Gastroesophageal sphincter (tissue), 4 donors: Measurements from ENCODE around the gene SAMD14. TPM values are rescaled to one million over a fixed set of nuclear protein-coding genes. Genes with fewer than 3 reads are reported as not detected.
A peak's percentile ranks its signal among the peaks of the same experiment; 100 is the strongest.

Experiments used
- ATAC-seq: fragments of 150-250 bp; one replicate; pipeline ENCODE4 v1.9.1; 2016; ENCODE audit warnings: mild to moderate bottlenecking, moderate library complexity
- H3K27ac ChIP-seq, 4 donors: fragments of 200-600 bp; sonication (generic) in 3 of 4; 1 replicate in 3 of 4; 2 replicates in 1 of 4; pipeline ENCODE4 v1.5.1; 2016 to 2019
- H3K27me3 ChIP-seq: fragments of 200-600 bp; sonication (generic); one replicate; pipeline ENCODE4 v1.5.1; 2019
- H3K36me3 ChIP-seq, 2 donors: fragments of 200-600 bp; sonication (generic); one replicate each; pipeline ENCODE4 v1.5.1; 2019; ENCODE audit warnings: control low read depth in 1 of 2
- H3K4me1 ChIP-seq, 3 donors: fragments of 200-600 bp; sonication (generic); 1 replicate in 2 of 3; 2 replicates in 1 of 3; pipeline ENCODE4 v1.5.1; 2016 to 2019; ENCODE audit warnings: control low read depth in 2 of 3
- H3K4me3 ChIP-seq, 2 donors: fragments of 200-600 bp; sonication (generic); one replicate each; pipeline ENCODE4 v1.5.1; 2019; ENCODE audit warnings: mild to moderate bottlenecking in 1 of 2, moderate library complexity in 1 of 2
- H3K9me3 ChIP-seq, 3 donors: fragments of 200-600 bp; sonication (generic); one replicate each; pipeline ENCODE4 v1.5.1; 2017 to 2019; ENCODE audit warnings: control low read depth in 2 of 3
- EP300 ChIP-seq: sonication (generic); formaldehyde crosslinking; IDR thresholded peaks from one replicate; pipeline ENCODE4 v1.6.1; 2017; ENCODE audit warnings: antibody characterized with exemption, mild to moderate bottlenecking
- POLR2A ChIP-seq, 2 donors: fragments of 450-650 bp; IDR thresholded peaks; one replicate each; pipeline ENCODE4 v1.6.1; 2017; ENCODE audit warnings: antibody characterized with exemption in 2 of 2, mild to moderate bottlenecking in 2 of 2, moderate library complexity in 1 of 2
- POLR2AphosphoS5 ChIP-seq: sonication (generic); formaldehyde crosslinking; IDR thresholded peaks from one replicate; pipeline ENCODE4 v1.6.1; 2017; ENCODE audit warnings: antibody characterized with exemption
- WGBS, 2 donors: methylation state at CpG; one replicate each; pipeline ENCODE4 v1.1.5; 2018; ENCODE audit warnings: low coverage in 1 of 2; 5-methylcytosine and 5-hydroxymethylcytosine counted together
- total RNA-seq, 4 donors: library from RNA; depleted of rRNA; stranded (reverse); fragments of >200 nt; gene quantifications; one replicate each; pipeline ENCODE4 v1.1.0, GENCODE V29; 2016
- TF ChIP-seq, protein P1 (sequence below), 4 experiments: fragments of 200-600 bp in 2 of 4; fragments of 450-650 bp in 2 of 4; sonication (generic) in 1 of 4; IDR thresholded peaks; one replicate each; pipeline ENCODE4 v1.5.1; 2017 to 2019; ENCODE audit warnings: antibody characterized with exemption in 4 of 4, mild to moderate bottlenecking in 2 of 4, moderate library complexity in 2 of 4

Gene SAMD14
- total RNA-seq, 4 donors from 2014 or later = 1.3 to 2.8 (median 2.3) TPM

GRCh38 chr17:50125420-50125997 lies 4.5 kb downstream of the SAMD14 start:
- no peak for ATAC-seq
- TF ChIP-seq EP300 = no peak
- no peak for TF ChIP-seq POLR2AphosphoS5
- TF ChIP-seq, protein P1, sequence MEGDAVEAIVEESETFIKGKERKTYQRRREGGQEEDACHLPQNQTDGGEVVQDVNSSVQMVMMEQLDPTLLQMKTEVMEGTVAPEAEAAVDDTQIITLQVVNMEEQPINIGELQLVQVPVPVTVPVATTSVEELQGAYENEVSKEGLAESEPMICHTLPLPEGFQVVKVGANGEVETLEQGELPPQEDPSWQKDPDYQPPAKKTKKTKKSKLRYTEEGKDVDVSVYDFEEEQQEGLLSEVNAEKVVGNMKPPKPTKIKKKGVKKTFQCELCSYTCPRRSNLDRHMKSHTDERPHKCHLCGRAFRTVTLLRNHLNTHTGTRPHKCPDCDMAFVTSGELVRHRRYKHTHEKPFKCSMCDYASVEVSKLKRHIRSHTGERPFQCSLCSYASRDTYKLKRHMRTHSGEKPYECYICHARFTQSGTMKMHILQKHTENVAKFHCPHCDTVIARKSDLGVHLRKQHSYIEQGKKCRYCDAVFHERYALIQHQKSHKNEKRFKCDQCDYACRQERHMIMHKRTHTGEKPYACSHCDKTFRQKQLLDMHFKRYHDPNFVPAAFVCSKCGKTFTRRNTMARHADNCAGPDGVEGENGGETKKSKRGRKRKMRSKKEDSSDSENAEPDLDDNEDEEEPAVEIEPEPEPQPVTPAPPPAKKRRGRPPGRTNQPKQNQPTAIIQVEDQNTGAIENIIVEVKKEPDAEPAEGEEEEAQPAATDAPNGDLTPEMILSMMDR (IDR thresholded peaks at IDR 0.05) = no peak
- no peak for TF ChIP-seq POLR2A (IDR thresholded peaks at IDR 0.05)
- whole genome bisulfite sequencing, 2 donors = 80 to 86% methylated on average over 3 of the region's 4 CpGs
- no peak overlapping the region for H3K27ac ChIP-seq
- H3K36me3 ChIP-seq = no peaks in the 10 kb centered on the region
- no peak overlapping the region for H3K4me3 ChIP-seq
- no peaks in the 10 kb centered on the region for H3K9me3 ChIP-seq
- H3K27me3 ChIP-seq = no peaks in the 10 kb centered on the region
- H3K4me1 ChIP-seq = peaks cover 0 to 42% (median 17%) of the 10 kb centered on the region in 3 donors

DNA sequence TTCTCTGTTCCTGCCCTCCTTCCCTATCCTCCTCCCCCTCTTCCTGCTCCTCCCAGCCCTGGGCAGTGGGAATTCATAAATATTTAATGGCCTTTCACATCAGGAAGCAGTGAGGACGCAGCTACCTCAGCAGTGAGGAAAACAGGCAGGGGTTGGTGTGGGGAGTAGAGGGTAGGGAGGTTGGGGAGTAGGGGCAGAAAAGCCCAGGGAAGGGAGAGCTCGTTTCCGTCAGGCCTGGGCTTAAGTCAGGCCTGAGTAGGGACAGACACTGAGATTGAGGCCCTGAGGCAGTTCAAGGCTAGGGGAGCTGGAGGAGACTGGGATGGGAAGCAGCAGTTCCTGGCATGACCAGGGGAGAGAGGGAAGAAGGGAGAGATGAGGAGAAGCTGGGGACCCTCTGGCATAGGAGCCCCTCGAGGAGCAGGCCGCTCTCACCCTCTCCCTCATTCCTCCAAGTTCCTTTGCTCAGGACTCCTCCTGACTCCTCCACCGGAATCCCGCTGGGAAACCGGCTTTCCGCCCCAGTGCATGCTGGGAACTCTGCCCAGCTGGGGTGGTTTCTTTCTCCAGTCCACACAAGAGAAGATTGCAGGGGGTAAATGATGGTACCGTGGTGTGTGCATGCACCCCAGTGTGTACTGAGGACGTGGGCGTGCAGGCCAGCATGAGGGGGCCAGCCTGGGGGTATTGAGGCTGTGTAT lies 6.2 kb downstream of the SAMD14 start:
- Histone ChIP-seq H3K27ac (peak overlapping the region in 3 of 4 donors; percentile 41 to 76 (median 57)), H3K4me1 (peaks cover 0 to 25% (median 1%) of the 10 kb centered on the region in 3 donors), H3K27me3 (no peaks in the 10 kb centered on the region), H3K36me3 (no peaks in the 10 kb centered on the region), H3K4me3 (no peak overlapping the region), H3K9me3 (no peaks in the 10 kb centered on the region)
- no peak for TF ChIP-seq POLR2A (IDR thresholded peaks at IDR 0.05)
- no peak for TF ChIP-seq EP300
- TF ChIP-seq, protein P1 (IDR thresholded peaks at IDR 0.05) = no peak
- no peak for TF ChIP-seq POLR2AphosphoS5
- 28 to 72% methylated on average over 3 to 7 of the region's 12 CpGs for WGBS, 2 donors
- peak; percentile 26 for ATAC-seq

DNA sequence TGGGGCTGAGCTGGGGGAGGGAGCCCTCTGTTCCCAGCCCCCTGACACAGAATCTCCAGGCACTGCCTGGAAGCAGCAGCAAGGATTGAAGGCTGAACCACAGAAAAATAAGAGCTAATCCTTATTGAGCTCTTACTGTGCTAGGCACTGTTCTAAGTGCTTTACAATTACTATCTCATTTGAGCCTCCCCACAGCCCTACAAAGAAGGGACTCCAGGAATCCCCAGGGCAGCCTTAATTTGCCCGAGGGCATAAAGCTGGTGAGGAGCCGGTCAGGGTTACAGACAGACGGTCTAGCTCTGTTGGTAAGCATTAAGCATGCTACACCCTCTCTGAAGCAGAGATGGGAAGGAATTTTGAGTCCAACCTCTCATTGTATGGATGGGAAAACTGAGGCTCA lies 7.0 kb downstream of the SAMD14 start:
- Histone ChIP-seq H3K9me3 (no peaks in the 10 kb centered on the region), H3K4me3 (no peak overlapping the region), H3K27me3 (no peaks in the 10 kb centered on the region), H3K27ac (peak overlapping the region in 3 of 4 donors; percentile 41 to 76 (median 57)), H3K36me3 (no peaks in the 10 kb centered on the region), H3K4me1 (peaks cover 0 to 24% (median 0%) of the 10 kb centered on the region in 3 donors)
- 72% methylated on average over 2 of the region's 3 CpGs; no CpG with 5 or more reads in 1 of the 2 donors for WGBS, 2 donors
- TF ChIP-seq, protein P1 (IDR thresholded peaks at IDR 0.05) = no peak
- TF ChIP-seq POLR2A (IDR thresholded peaks at IDR 0.05) (no peak), EP300 (no peak), POLR2AphosphoS5 (no peak)
- no peak for ATAC-seq

DNA sequence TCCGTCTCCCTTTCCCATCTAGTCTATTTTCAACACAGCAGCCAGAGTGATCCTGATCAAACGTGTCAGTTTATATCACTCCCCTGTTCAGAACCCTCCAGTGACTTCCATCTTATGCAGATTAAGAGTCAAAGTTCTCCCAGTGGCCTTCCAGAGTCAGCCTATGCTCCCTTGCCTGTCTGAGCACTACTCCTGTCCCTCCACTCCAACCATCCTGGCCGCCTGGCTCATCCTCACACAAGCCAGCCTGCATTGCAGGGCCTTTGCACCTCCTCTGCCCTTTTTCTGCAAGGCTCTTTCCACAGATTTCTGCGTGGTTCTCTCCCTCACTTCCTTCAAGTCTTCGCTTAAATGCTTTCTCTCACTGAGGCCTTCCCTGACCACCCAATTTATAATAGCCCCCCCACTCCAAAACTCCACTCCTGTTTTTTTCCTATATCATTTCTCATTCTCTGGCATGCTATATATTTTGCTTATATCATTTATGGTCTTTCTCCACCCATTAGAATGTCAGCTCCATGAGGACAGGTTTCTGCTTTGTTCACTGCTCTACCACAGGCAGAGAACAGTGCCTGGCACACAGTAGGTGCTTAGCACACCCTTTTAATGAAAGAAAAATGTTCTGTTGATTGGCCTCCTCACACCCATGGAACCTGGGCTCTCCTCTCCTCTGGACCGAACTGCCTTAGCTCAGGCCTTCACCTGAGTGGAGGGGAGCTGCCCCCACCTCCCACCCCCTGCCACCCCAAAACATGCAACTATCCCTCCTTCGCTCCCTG lies 9.3 kb downstream of the SAMD14 start:
- Histone ChIP-seq H3K27ac (no peak overlapping the region), H3K4me1 (peaks cover 0 to 36% (median 8%) of the 10 kb centered on the region in 3 donors), H3K27me3 (peaks cover 6% of the 10 kb centered on the region), H3K36me3 (no peaks in the 10 kb centered on the region), H3K9me3 (no peaks in the 10 kb centered on the region), H3K4me3 (no peak overlapping the region)
- ATAC-seq = no peak
- TF ChIP-seq POLR2A (IDR thresholded peaks at IDR 0.05) (no peak), EP300 (no peak)
- WGBS, 2 donors = 86 to 91% methylated on average over 3 to 6 of the region's 7 CpGs

- Histone ChIP-seq H3K4me3 (no peak overlapping the region), H3K4me1 (peaks cover 0 to 47% (median 8%) of the 10 kb centered on the region in 3 donors), H3K36me3 (no peaks in the 10 kb centered on the region), H3K27ac (no peak overlapping the region), H3K9me3 (no peaks in the 10 kb centered on the region), H3K27me3 (peaks cover 6% of the 10 kb centered on the region)
- no peak for TF ChIP-seq EP300
- no peak for TF ChIP-seq POLR2AphosphoS5
- TF ChIP-seq, protein P1 (IDR thresholded peaks at IDR 0.05) = no peak
- TF ChIP-seq POLR2A (IDR thresholded peaks at IDR 0.05) = no peak
- ATAC-seq = no peak
- WGBS, 2 donors = 80 to 100% methylated on average over 1 of the region's 4 CpGs
These were observed 11.1 kb downstream of the SAMD14 start for GRCh38 chr17:50118828-50119218.
